Left lung (tissue), 10 donors: ENCODE measurements around the gene NR3C2. TPM values are rescaled to one million over a fixed set of nuclear protein-coding genes. Genes with fewer than 3 reads are reported as not detected.

Experiments
- ATAC-seq: fragments of 200-7000 bp; cut with Tn5 transposase; one replicate; pipeline ENCODE4 v1.9.1; 2020; ENCODE audit warnings: moderate library complexity
- DNase-seq, 4 donors: peaks; one replicate each; pipeline ENCODE4 v3.0.0-alpha.2; 2013 to 2020
- H3K27ac ChIP-seq, 2 donors: fragments of 200-600 bp; sonication (generic) in 1 of 2; one replicate each; pipeline versions ENCODE4 v1.5.0 to v1.8.0; 2020 to 2021
- H3K27me3 ChIP-seq, 2 donors: fragments of 200-600 bp; sonication (generic) in 1 of 2; one replicate each; pipeline versions ENCODE4 v1.5.0 to v1.8.0; 2020 to 2021
- H3K36me3 ChIP-seq, 2 donors: fragments of 200-600 bp; sonication (generic) in 1 of 2; one replicate each; pipeline versions ENCODE4 v1.5.0 to v1.8.0; 2020 to 2021
- H3K4me1 ChIP-seq, 2 donors: fragments of 200-600 bp; one replicate each; pipeline ENCODE4 v1.8.0; 2021
- H3K4me3 ChIP-seq, 2 donors: fragments of 200-600 bp; sonication (generic) in 1 of 2; one replicate each; pipeline versions ENCODE4 v1.5.0 to v1.8.0; 2020 to 2021; ENCODE audit warnings: mild to moderate bottlenecking in 1 of 2
- H3K9me3 ChIP-seq, 2 donors: fragments of 200-600 bp; sonication (generic) in 1 of 2; one replicate each; pipeline versions ENCODE4 v1.5.0 to v1.8.0; 2020 to 2021
- CTCF ChIP-seq, 2 donors: fragments of 200-600 bp; sonication (generic) in 1 of 2; IDR thresholded peaks; one replicate each; pipeline versions ENCODE4 v1.5.0 to v1.8.0; 2021; ENCODE audit warnings: antibody characterized with exemption in 2 of 2
- intact Hi-C, 2 donors: fragments of 100-400 bp; cut with DNase I; formaldehyde crosslinking; loops; one replicate each; pipeline versions ENCODE4 v1.11.2 to v1.14.2; 2022
- polyA plus RNA-seq, 6 donors: library from polyadenylated mRNA; unstranded; fragments of 120-200 nt; gene quantifications; one replicate each; pipeline ENCODE4 v1.2.1, GENCODE V29; 2013; ENCODE audit not compliant: insufficient read length in 6 of 6
- total RNA-seq, 2 donors: library from RNA; stranded (reverse); fragmentation: NEBNext Ultra II Directional; extraction: Animal tissue kit (Norgen Biotek cat#: 25700); gene quantifications; one replicate each; pipeline ENCODE4 v1.2.1, GENCODE V29; 2021
- donor health status: DM: no; HTN: yes; CAD: no.
- donor health status: DM: no; HTN: no; CAD: no.

The NR3C2 gene
- total and polyA plus RNA-seq, 8 donors: 13.1 to 25.0 (median 17.0) TPM

GRCh38 chr4:148258535-148258934 is 183.7 kb downstream of the NR3C2 start:
- Histone ChIP-seq H3K27me3 (no peaks in the 10 kb centered on the region), H3K27ac (no peak overlapping the region), H3K4me3 (no peak overlapping the region), H3K36me3 (no peaks in the 10 kb centered on the region), H3K4me1 (no peaks in the 10 kb centered on the region), H3K9me3 (no peaks in the 10 kb centered on the region)
- ATAC-seq: no peak
- DNase-seq: no peak
- intact Hi-C loops: no loop called here
- TF ChIP-seq CTCF (IDR thresholded peaks at IDR 0.05): no peak

DNA sequence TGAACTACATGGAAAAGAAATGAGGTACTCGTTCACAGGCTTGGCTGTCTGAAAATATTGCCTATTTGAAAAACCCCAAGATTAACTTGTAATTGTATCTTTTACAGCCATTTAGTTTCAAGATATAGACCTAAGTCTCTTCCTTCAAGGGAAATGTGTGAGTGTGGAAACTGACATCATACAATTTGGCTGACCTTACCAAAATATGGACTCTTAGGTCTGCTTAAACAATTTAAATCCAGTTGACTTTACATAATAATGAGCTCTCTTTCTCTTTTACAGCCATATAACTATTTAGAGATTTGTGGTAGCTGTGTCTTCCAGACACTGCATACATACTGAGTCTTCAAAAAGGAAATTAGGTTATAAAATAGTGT is 186.9 kb downstream of the NR3C2 start:
- H3K27ac ChIP-seq: no peak overlapping the region
- TF ChIP-seq CTCF (IDR thresholded peaks at IDR 0.05): no peak
- H3K4me1 ChIP-seq: no peaks in the 10 kb centered on the region
- no peak for DNase-seq
- H3K27me3 ChIP-seq: no peaks in the 10 kb centered on the region
- H3K9me3 ChIP-seq: no peaks in the 10 kb centered on the region
- intact Hi-C loops: no loop called here
- ATAC-seq: no peak
- no peaks in the 10 kb centered on the region for H3K36me3 ChIP-seq
- H3K4me3 ChIP-seq: no peak overlapping the region

GRCh38 chr4:148254621-148255343 is 187.4 kb downstream of the NR3C2 start:
- H3K36me3 ChIP-seq: no peaks in the 10 kb centered on the region
- no peak for ATAC-seq
- no peaks in the 10 kb centered on the region for H3K9me3 ChIP-seq
- intact Hi-C loops: no loop called here
- no peak for DNase-seq
- H3K27me3 ChIP-seq: no peaks in the 10 kb centered on the region
- no peak overlapping the region for H3K27ac ChIP-seq
- H3K4me1 ChIP-seq: no peaks in the 10 kb centered on the region
- no peak for TF ChIP-seq CTCF (IDR thresholded peaks at IDR 0.05)
- H3K4me3 ChIP-seq: no peak overlapping the region

DNA sequence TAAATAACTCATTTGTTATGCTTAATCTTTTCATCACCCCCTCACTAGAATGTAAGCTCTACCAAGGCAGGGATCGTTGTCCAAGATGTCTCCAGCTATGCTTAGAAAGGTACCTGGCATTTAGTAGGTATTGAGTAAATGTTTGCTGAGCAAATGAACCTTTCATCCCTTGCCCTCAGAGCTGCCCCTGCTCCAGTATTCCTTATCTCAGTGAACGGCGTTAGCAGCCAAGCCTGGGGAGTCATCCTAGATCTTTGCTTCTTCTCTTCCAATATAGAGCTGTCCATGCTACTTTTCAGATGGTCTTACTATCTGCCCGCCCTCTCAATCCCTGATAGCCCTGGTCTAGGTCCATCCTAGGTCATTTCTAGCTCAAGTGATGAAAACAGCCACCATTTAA is 188.4 kb downstream of the NR3C2 start:
- ATAC-seq (no peak), DNase-seq (no peak)
- no peaks in the 10 kb centered on the region for H3K27me3 ChIP-seq
- intact Hi-C loops: no loop called here
- H3K9me3 ChIP-seq: no peaks in the 10 kb centered on the region
- no peaks in the 10 kb centered on the region for H3K36me3 ChIP-seq
- H3K4me1 ChIP-seq: no peaks in the 10 kb centered on the region
- no peak overlapping the region for H3K27ac ChIP-seq
- H3K4me3 ChIP-seq: no peak overlapping the region
- TF ChIP-seq CTCF (IDR thresholded peaks at IDR 0.05): no peak

- DNase-seq: no peak
- intact Hi-C loops: no loop called here
- Histone ChIP-seq H3K4me1 (no peaks in the 10 kb centered on the region), H3K36me3 (no peaks in the 10 kb centered on the region), H3K4me3 (no peak overlapping the region), H3K27ac (no peak overlapping the region), H3K27me3 (no peaks in the 10 kb centered on the region), H3K9me3 (no peaks in the 10 kb centered on the region)
- ATAC-seq: no peak
- TF ChIP-seq CTCF (IDR thresholded peaks at IDR 0.05): no peak
These were observed 193.4 kb downstream of the NR3C2 start for GRCh38 chr4:148248824-148249223.
